ENCODE data around the gene TRPM4.
A peak's percentile ranks its signal among the peaks of the same experiment; 100 is the strongest.

Gene TRPM4

DNA sequence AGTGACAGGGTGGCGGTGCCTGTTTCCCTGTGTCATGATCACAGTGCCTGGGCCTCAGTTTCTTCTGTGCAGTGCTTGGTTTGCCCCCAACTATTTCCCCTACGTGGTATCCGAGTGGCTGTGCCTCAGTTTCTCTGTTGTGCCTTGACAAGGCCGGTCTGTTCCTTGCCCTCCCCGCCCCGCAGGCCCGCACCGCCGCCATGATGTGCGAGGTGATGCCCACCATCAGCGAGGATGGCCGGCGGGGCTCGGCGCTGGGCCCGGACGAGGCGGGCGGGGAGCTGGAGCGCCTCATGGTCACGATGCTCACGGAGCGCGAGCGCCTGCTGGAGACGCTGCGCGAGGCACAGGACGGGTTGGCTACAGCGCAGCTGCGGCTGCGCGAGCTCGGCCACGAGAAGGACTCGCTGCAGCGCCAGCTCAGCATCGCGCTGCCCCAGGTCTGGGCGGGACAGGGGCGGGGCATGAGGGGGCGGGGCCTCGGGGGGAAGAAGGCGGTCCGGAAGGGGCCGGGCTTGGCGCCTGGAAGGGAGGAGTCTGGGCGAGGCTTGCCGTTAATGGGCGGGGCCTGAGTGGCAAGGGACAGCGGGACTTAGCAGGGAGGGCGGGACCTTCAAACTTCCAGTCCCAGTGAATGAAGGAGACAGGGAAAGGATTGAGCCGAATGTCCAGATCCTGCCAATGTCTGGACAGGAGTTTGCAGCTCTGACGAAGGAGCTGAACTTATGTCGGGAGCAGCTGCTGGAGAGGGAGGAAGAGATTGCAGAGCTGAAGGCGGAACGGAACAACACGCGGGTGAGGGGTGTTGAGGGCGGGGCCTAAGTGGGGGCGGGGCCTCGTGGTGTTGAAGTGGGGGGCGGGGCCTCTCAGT lies 29.7 kb upstream of the TRPM4 start:
- peak overlapping the region; percentile 71 for H3K27ac ChIP-seq
- TF ChIP-seq, protein P1, sequence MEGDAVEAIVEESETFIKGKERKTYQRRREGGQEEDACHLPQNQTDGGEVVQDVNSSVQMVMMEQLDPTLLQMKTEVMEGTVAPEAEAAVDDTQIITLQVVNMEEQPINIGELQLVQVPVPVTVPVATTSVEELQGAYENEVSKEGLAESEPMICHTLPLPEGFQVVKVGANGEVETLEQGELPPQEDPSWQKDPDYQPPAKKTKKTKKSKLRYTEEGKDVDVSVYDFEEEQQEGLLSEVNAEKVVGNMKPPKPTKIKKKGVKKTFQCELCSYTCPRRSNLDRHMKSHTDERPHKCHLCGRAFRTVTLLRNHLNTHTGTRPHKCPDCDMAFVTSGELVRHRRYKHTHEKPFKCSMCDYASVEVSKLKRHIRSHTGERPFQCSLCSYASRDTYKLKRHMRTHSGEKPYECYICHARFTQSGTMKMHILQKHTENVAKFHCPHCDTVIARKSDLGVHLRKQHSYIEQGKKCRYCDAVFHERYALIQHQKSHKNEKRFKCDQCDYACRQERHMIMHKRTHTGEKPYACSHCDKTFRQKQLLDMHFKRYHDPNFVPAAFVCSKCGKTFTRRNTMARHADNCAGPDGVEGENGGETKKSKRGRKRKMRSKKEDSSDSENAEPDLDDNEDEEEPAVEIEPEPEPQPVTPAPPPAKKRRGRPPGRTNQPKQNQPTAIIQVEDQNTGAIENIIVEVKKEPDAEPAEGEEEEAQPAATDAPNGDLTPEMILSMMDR (conservative IDR thresholded peaks at IDR 0.05; ENCODE audit: low read depth) = no peak

DNA sequence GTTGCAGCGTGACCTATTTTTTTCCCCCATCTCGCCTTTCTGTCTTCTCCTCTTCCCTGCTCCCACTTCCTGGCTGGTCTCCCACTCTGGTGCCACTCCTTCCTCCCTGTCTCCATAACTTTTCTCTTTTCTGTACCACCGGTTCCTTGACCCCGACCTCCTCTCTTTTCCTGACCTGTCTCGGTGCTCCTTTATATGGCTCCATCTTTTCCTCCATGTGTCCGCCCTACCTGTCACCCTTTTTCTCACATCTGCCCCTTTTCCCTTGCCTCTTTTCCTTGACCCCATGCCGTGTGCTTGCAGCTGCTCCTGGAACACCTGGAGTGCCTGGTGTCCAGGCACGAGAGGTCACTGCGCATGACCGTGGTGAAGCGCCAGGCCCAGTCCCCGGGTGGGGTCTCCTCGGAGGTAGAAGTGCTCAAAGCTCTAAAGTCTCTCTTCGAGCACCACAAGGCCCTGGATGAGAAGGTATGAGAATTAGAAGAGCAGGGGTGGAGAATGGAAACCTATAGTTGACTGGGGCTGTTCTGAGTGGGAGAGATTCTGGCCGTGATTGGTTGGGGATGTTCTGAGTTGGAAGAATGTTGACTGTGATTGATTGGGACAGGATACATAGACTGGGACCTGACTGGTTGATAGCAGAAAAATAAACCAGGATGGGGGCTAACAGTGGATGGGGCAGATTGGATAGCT lies 28.9 kb upstream of the TRPM4 start:
- POLR2A ChIA-PET (ENCODE audit: low non-redundant PET) = no interaction called here
- H3K27ac ChIP-seq = peak overlapping the region; percentile 71

More for the DNA sequence above, 29.7 kb upstream of the TRPM4 start:
- ChIA-PET POLR2A (ENCODE audit: low non-redundant PET) (no interaction called here), CTCF (interaction anchor here (0.5 to 0.6 kb wide), 2 partner anchors 350 to 968 kb away, joined by 3 read pairs; no protein-coding TSS in a partner anchor)
- DNase-seq (ENCODE audit: low spot score) = peak; percentile 97

DNA sequence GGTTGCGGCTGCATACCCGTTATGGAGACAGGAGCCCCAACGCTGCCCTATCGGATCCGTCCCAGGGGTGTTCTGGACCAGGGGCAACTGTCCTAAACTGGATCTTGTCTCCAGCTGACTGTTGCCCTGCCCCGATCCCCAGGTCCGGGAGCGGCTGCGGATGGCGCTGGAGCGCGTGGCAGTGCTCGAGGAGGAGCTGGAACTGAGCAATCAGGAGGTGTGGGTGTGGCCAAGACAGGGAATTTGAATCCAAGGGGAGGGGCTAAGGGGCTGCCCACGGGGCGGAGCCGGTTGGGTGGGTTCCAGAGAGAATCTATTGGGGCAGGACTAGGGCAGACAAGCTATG lies 28.4 kb upstream of the TRPM4 start:
- ChIA-PET POLR2A (ENCODE audit: low non-redundant PET) (no interaction called here), CTCF (interaction anchor here (0.6 to 0.7 kb wide), 2 partner anchors 10 to 19 kb away, joined by 4 to 5 read pairs; no protein-coding TSS in a partner anchor)
- no peak for DNase-seq (ENCODE audit: low spot score)
- H3K27ac ChIP-seq = peak overlapping the region; percentile 71
- TF ChIP-seq, protein P1 (conservative IDR thresholded peaks at IDR 0.05; ENCODE audit: low read depth) = no peak

More for the DNA sequence above, 28.9 kb upstream of the TRPM4 start:
- TF ChIP-seq, protein P1 (conservative IDR thresholded peaks at IDR 0.05; ENCODE audit: low read depth) = no peak
- no peak for DNase-seq (ENCODE audit: low spot score)
- CTCF ChIA-PET = interaction anchor here (0.6 to 0.7 kb wide), 2 partner anchors 10 to 20 kb away, joined by 4 to 5 read pairs; no protein-coding TSS in a partner anchor

DNA sequence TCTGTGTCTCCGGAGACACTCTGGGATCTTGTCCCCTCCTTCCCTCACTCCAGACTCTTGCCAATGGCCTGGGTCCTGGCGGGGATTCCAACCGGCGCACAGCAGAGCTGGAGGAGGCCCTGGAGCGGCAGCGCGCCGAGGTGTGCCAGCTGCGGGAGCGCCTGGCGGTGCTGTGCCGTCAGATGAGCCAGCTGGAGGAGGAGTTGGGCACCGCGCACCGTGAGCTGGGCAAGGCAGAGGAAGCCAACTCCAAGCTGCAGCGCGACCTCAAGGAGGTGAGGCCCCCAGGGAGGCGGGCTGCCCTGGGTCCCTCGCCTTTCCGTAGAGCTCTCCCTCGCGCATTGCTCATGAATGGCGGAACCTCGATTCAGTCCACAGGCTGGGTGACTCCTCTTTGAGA lies 27.3 kb upstream of the TRPM4 start:
- CTCF ChIA-PET = no interaction called here
- no peak for DNase-seq (ENCODE audit: low spot score)
- H3K27ac ChIP-seq = no peak overlapping the region
- POLR2A ChIA-PET (ENCODE audit: low non-redundant PET) = no interaction called here
- TF ChIP-seq, protein P1 (conservative IDR thresholded peaks at IDR 0.05; ENCODE audit: low read depth) = no peak

DNA sequence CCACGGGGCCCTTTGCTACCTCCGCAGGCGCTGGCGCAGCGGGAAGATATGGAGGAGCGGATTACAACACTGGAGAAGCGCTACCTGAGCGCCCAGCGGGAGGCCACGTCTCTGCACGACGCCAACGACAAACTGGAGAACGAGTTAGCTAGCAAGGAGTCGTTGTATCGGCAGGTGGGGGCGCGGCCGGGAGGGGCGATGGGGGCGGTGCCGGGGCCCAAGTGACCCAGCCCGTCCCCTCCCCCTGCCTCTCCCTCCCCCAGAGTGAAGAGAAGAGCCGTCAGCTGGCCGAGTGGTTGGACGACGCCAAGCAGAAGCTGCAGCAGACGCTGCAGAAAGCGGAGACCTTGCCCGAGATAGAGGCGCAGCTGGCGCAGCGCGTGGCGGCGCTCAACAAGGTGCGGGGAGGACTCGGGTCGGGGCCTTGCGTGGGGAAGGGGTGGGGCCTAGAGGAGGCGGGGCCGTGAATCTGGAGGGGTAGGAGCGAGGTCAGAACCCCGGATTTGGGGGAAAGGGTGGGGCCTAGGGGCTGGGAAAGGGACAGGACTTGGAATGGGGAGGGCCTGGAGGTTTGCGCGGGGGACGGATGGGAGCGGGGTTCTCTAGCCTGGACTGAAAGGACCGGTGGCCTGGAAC lies 24.5 kb upstream of the TRPM4 start:
- CTCF ChIA-PET = interaction anchor here (1.5 kb wide), 1 partner anchor 19 kb away, joined by 3 read pairs; the partner anchor contains the start of gene LIN7B

More for the DNA sequence above, 24.5 kb upstream of the TRPM4 start:
- peak overlapping the region; percentile 61 for H3K27ac ChIP-seq
- POLR2A ChIA-PET (ENCODE audit: low non-redundant PET) = interaction anchor here (0.7 kb wide), 1 partner anchor 455 kb away, joined by 7 read pairs; no protein-coding TSS in a partner anchor
- TF ChIP-seq, protein P1 (conservative IDR thresholded peaks at IDR 0.05; ENCODE audit: low read depth) = no peak
- DNase-seq (ENCODE audit: low spot score) = no peak
